ENCODE measurements around the gene OOSP4B.

OOSP4B gene

DNA sequence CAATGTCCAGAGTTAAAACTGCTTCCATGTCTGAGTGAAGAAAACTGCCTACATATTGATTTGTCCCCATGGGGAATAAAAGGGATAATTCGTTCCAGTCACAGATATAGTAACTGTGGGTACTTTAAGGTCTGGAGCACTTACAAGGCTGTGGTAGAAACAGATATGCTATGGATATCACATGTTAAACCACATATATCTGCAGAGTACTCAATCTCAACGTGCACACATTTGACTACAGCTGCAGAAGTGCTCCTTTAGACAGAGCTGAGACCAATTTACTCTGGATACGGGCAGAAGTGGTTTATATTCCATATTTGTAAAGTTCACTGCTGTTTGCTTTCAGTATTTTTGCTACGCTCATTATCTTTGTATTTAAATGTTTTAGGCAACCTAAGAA is 61.8 kb downstream of the OOSP4B start:
- TF ChIP-seq, protein P1, sequence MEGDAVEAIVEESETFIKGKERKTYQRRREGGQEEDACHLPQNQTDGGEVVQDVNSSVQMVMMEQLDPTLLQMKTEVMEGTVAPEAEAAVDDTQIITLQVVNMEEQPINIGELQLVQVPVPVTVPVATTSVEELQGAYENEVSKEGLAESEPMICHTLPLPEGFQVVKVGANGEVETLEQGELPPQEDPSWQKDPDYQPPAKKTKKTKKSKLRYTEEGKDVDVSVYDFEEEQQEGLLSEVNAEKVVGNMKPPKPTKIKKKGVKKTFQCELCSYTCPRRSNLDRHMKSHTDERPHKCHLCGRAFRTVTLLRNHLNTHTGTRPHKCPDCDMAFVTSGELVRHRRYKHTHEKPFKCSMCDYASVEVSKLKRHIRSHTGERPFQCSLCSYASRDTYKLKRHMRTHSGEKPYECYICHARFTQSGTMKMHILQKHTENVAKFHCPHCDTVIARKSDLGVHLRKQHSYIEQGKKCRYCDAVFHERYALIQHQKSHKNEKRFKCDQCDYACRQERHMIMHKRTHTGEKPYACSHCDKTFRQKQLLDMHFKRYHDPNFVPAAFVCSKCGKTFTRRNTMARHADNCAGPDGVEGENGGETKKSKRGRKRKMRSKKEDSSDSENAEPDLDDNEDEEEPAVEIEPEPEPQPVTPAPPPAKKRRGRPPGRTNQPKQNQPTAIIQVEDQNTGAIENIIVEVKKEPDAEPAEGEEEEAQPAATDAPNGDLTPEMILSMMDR (conservative IDR thresholded peaks at IDR 0.05; ENCODE audit: low read depth, low read length), result no peak

DNA sequence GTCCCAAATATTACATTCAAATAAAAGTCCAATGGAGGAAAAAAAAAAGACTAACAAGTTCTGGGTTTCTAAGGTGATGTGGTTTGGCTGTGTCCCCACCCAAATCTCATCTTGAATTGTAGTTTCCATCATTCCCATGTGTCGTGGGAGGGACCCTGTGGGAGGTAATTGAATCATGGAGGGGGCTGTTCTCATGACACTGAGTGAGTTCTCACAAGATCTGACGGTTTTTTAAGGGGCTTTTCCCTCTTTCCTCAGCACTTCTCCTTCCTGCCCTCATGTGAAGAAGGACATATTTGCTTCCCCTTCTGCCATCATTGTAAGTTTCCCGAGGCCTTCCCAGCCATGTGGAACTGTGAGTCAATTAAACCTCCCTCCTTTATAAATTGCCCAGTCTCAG is 63.6 kb downstream of the OOSP4B start:
- Histone ChIP-seq H3K27ac (no peak overlapping the region), H3K27me3 (ENCODE audit: insufficient read depth, low read depth) (no peaks in the 10 kb centered on the region), H3K36me3 (ENCODE audit: insufficient read depth) (no peaks in the 10 kb centered on the region), H3K79me2 (ENCODE audit: insufficient read depth, low read depth) (no peaks in the 10 kb centered on the region), H2AFZ (ENCODE audit: low read depth) (no peak overlapping the region), H3K9ac (no peak overlapping the region), H3K4me3 (IDR thresholded peaks at IDR 0.05; ENCODE audit: insufficient read depth, low read depth, low read length) (no peak overlapping the region), H4K20me1 (ENCODE audit: insufficient read depth) (no peaks in the 10 kb centered on the region), H3K4me1 (ENCODE audit: low read depth, poor library complexity, severe bottlenecking) (no peaks in the 10 kb centered on the region), H3K4me2 (no peak overlapping the region)
- TF ChIP-seq, protein P1 (conservative IDR thresholded peaks at IDR 0.05; ENCODE audit: low read depth, low read length), result no peak

More for the DNA sequence above, 61.8 kb downstream of the OOSP4B start:
- H3K4me2 ChIP-seq, result no peak overlapping the region
- no peak overlapping the region for H3K4me3 ChIP-seq (IDR thresholded peaks at IDR 0.05; ENCODE audit: insufficient read depth, low read depth, low read length)
- no peak overlapping the region for H3K9ac ChIP-seq
- no peaks in the 10 kb centered on the region for H3K36me3 ChIP-seq (ENCODE audit: insufficient read depth)
- no peak overlapping the region for H3K27ac ChIP-seq
- no peaks in the 10 kb centered on the region for H4K20me1 ChIP-seq (ENCODE audit: insufficient read depth)
- no peaks in the 10 kb centered on the region for H3K79me2 ChIP-seq (ENCODE audit: insufficient read depth, low read depth)
- no peak overlapping the region for H2AFZ ChIP-seq (ENCODE audit: low read depth)
- no peaks in the 10 kb centered on the region for H3K4me1 ChIP-seq (ENCODE audit: low read depth, poor library complexity, severe bottlenecking)
- H3K27me3 ChIP-seq (ENCODE audit: insufficient read depth, low read depth), result no peaks in the 10 kb centered on the region
